Uterus (tissue), 4 donors: ENCODE results near the gene ATG5. TPM values are rescaled to one million over a fixed set of nuclear protein-coding genes. Genes with fewer than 3 reads are reported as not detected.

Experiments
- DNase-seq, 2 donors: peaks; one replicate each; pipeline ENCODE4 v3.0.0-alpha.2; 2019 to 2020
- H3K27ac ChIP-seq, 2 donors: fragments of 200-600 bp; sonication (generic); 1 replicate in 1 of 2; 2 replicates in 1 of 2; pipeline ENCODE4 v1.5.1; 2016 to 2018
- H3K27me3 ChIP-seq, 2 donors: fragments of 200-600 bp; sonication (generic); one replicate each; pipeline ENCODE4 v1.5.1; 2018 to 2019; ENCODE audit warnings: control low read depth in 1 of 2
- H3K36me3 ChIP-seq, 2 donors: fragments of 200-600 bp; sonication (generic); one replicate each; pipeline ENCODE4 v1.5.1; 2019; ENCODE audit warnings: control low read depth in 1 of 2
- H3K4me1 ChIP-seq, 2 donors: fragments of 200-600 bp; sonication (generic); one replicate each; pipeline ENCODE4 v1.5.1; 2018 to 2019; ENCODE audit warnings: control low read depth in 1 of 2
- H3K4me3 ChIP-seq, 2 donors: fragments of 200-600 bp; sonication (generic); 1 replicate in 1 of 2; 2 replicates in 1 of 2; pipeline ENCODE4 v1.5.1; 2018 to 2019; ENCODE audit warnings: mild to moderate bottlenecking in 1 of 2
- H3K9me3 ChIP-seq, 2 donors: fragments of 200-600 bp; sonication (generic); one replicate each; pipeline ENCODE4 v1.5.1; 2019; ENCODE audit warnings: control low read depth in 1 of 2
- CTCF ChIP-seq, 4 experiments: fragments of 200-600 bp in 2 of 4; fragments of 450-650 bp in 2 of 4; sonication (generic) in 2 of 4; IDR thresholded peaks; one replicate each; pipeline ENCODE4 v1.5.1; 2016 to 2019; ENCODE audit warnings: antibody characterized with exemption in 4 of 4, mild to moderate bottlenecking in 2 of 4, moderate library complexity in 1 of 4
- POLR2A ChIP-seq, 2 donors: fragments of 450-650 bp; IDR thresholded peaks; one replicate each; pipeline ENCODE4 v1.6.1; 2016; ENCODE audit warnings: antibody characterized with exemption in 2 of 2, mild to moderate bottlenecking in 1 of 2, moderate library complexity in 1 of 2
- intact Hi-C: fragments of 100-400 bp; cut with DNase I; formaldehyde crosslinking; loops from one replicate; pipeline ENCODE4 v1.15.1; 2023; ENCODE audit warnings: low total_unique reads
- total RNA-seq, 4 donors: library from RNA; depleted of rRNA in 3 of 4; stranded (reverse); fragments of >200 nt in 3 of 4; gene quantifications; one replicate each; pipeline versions ENCODE4 v1.1.0 to v1.2.4, GENCODE V29; 2014 to 2023
- donor health status: DM: yes; HTN: yes; CAD: no.

Gene ATG5
- total RNA-seq, 4 donors from 2014 or later: 40.0 to 87.9 (median 63.3) TPM

GRCh38 chr6:106159531-106159940 is 166.0 kb downstream of the ATG5 start:
- intact Hi-C loops: no loop called here

GRCh38 chr6:106158816-106159215 is 166.7 kb downstream of the ATG5 start:
- no peak overlapping the region for H3K27ac ChIP-seq
- no peaks in the 10 kb centered on the region for H3K36me3 ChIP-seq
- no peaks in the 10 kb centered on the region for H3K27me3 ChIP-seq
- H3K4me3 ChIP-seq: no peak overlapping the region
- DNase-seq: no peak
- intact Hi-C loops: no loop called here
- no peak for TF ChIP-seq POLR2A (IDR thresholded peaks at IDR 0.05)
- no peak for TF ChIP-seq CTCF (IDR thresholded peaks at IDR 0.05)
- no peaks in the 10 kb centered on the region for H3K4me1 ChIP-seq
- H3K9me3 ChIP-seq: no peaks in the 10 kb centered on the region

More at GRCh38 chr6:106159531-106159940, 166.0 kb downstream of the ATG5 start:
- DNase-seq: no peak
- no peak for TF ChIP-seq POLR2A (IDR thresholded peaks at IDR 0.05)
- no peak for TF ChIP-seq CTCF (IDR thresholded peaks at IDR 0.05)
- H3K4me3 ChIP-seq: no peak overlapping the region
- H3K4me1 ChIP-seq: no peaks in the 10 kb centered on the region
- no peaks in the 10 kb centered on the region for H3K27me3 ChIP-seq
- no peaks in the 10 kb centered on the region for H3K9me3 ChIP-seq
- H3K36me3 ChIP-seq: no peaks in the 10 kb centered on the region
- H3K27ac ChIP-seq: no peak overlapping the region

GRCh38 chr6:106156863-106157262 is 168.7 kb downstream of the ATG5 start:
- H3K4me1 ChIP-seq: no peaks in the 10 kb centered on the region

GRCh38 chr6:106156413-106156812 is 169.1 kb downstream of the ATG5 start:
- intact Hi-C loops: no loop called here
- H3K36me3 ChIP-seq: no peaks in the 10 kb centered on the region
- DNase-seq: no peak
- no peaks in the 10 kb centered on the region for H3K9me3 ChIP-seq
- no peak overlapping the region for H3K27ac ChIP-seq
- H3K4me1 ChIP-seq: no peaks in the 10 kb centered on the region
- no peak for TF ChIP-seq CTCF (IDR thresholded peaks at IDR 0.05)
- TF ChIP-seq POLR2A (IDR thresholded peaks at IDR 0.05): no peak
- H3K4me3 ChIP-seq: no peak overlapping the region
- H3K27me3 ChIP-seq: no peaks in the 10 kb centered on the region

More at GRCh38 chr6:106156863-106157262, 168.7 kb downstream of the ATG5 start:
- intact Hi-C loops: no loop called here
- Histone ChIP-seq H3K27me3 (no peaks in the 10 kb centered on the region), H3K36me3 (no peaks in the 10 kb centered on the region), H3K9me3 (no peaks in the 10 kb centered on the region), H3K27ac (no peak overlapping the region), H3K4me3 (no peak overlapping the region)
- TF ChIP-seq CTCF (IDR thresholded peaks at IDR 0.05) (no peak), POLR2A (IDR thresholded peaks at IDR 0.05) (no peak)
- no peak for DNase-seq

- no peak overlapping the region for H3K27ac ChIP-seq
Observed at GRCh38 chr6:106155219-106155830, 170.2 kb downstream of the ATG5 start.

More at GRCh38 chr6:106155219-106155830, 170.2 kb downstream of the ATG5 start:
- intact Hi-C loops: no loop called here
- TF ChIP-seq POLR2A (IDR thresholded peaks at IDR 0.05): no peak
- TF ChIP-seq CTCF (IDR thresholded peaks at IDR 0.05): no peak
- H3K36me3 ChIP-seq: no peaks in the 10 kb centered on the region
- H3K4me1 ChIP-seq: no peaks in the 10 kb centered on the region
- H3K9me3 ChIP-seq: no peaks in the 10 kb centered on the region
- DNase-seq: no peak
- H3K4me3 ChIP-seq: no peak overlapping the region
- no peaks in the 10 kb centered on the region for H3K27me3 ChIP-seq
